HCT116 (cell line): ENCODE results near the gene KRT7. TPM values are rescaled to one million over a fixed set of nuclear protein-coding genes. Genes with fewer than 3 reads are reported as not detected.
"Not testable (repeated sequence)": the region's sequence is repeated elsewhere in the genome, so short reads cannot be mapped to it uniquely, and the experiment has no call there.

Experiments used
- ATAC-seq: fragments of 200-7000 bp; cut with Tn5 transposase; 2 replicates; pipeline ENCODE4 v1.9.1; 2020; ENCODE audit warnings: mild to moderate bottlenecking, moderate library complexity
- BruUV-seq: library from RNA; stranded (reverse); fragments of 400-500 nt; replicated peaks from 2 replicates; lab custom pipeline; 2021; lab: Mats Ljungman, UMichigan
- CTCF ChIA-PET: fragments of 300-600 bp; sonication (Branson Sonifier 250); formaldehyde crosslinking; loops from one replicate; lab custom pipeline; 2021; ENCODE audit warnings: antibody characterized with exemption; lab: Charles Lee
- POLR2A ChIA-PET: fragments of 300-600, 350-600 bp; sonication (Branson Sonifier 250); formaldehyde crosslinking; loops from one replicate; lab custom pipeline; 2021; ENCODE audit warnings: antibody characterized with exemption; lab: Charles Lee
- RAD21 ChIA-PET, 2 experiments: fragments of 300-600 bp; sonication (Branson Sonifier 250); formaldehyde crosslinking; loops; one replicate each; lab custom pipeline; 2023; ENCODE audit warnings: low total read pairs in 2 of 2; ENCODE audit not compliant: uncharacterized antibody in 2 of 2, unreplicated experiment in 2 of 2, low non-redundant PET in 1 of 2; lab: Charles Lee
- DNase-seq: peaks from one replicate; pipeline ENCODE4 v3.0.0-alpha.2; 2010; ENCODE audit warnings: low read depth, low spot score
- H2AFZ ChIP-seq: fragments of 200-600 bp; shearing (Covaris generic), sonication (generic); 2 replicates; pipeline ENCODE4 v1.6.1; 2017; ENCODE audit warnings: low read depth, mixed run types, mixed read lengths, antibody characterized with exemption, low read length; ENCODE audit not compliant: poor library complexity, severe bottlenecking
- H3K27ac ChIP-seq: 2 replicates; pipeline ENCODE4 v1.5.1; 2012; ENCODE audit warnings: low read depth, low read length
- H3K27me3 ChIP-seq: fragments of 200-600 bp; sonication (generic); 2 replicates; pipeline ENCODE4 v1.6.1; 2016; ENCODE audit warnings: mixed run types, low read length, mixed read lengths; ENCODE audit not compliant: insufficient read depth
- H3K36me3 ChIP-seq, 2 experiments: fragments of 200-500 bp in 1 of 2; fragments of 200-600 bp in 1 of 2; sonication (Bioruptor generic) in 1 of 2; sonication (generic) in 1 of 2; 2 replicates each; pipeline versions ENCODE4 v1.5.1 to v1.6.1; 2014 to 2016; ENCODE audit warnings: low read length in 2 of 2, inconsistent platforms in 1 of 2, mixed read lengths in 1 of 2, mixed run types in 1 of 2; ENCODE audit not compliant: insufficient read depth in 2 of 2, control insufficient read depth in 1 of 2
- H3K4me1 ChIP-seq, 2 experiments: fragments of 200-600 bp in 1 of 2; sonication (generic) in 1 of 2; 2 replicates each; pipeline versions ENCODE4 v1.5.1 to v1.6.1; 2012 to 2017; ENCODE audit warnings: low read length in 2 of 2, inconsistent platforms in 1 of 2, mild to moderate bottlenecking in 1 of 2, mixed read lengths in 1 of 2, mixed run types in 1 of 2, moderate library complexity in 1 of 2; ENCODE audit not compliant: insufficient read depth in 2 of 2, control insufficient read depth in 1 of 2
- H3K4me2 ChIP-seq: fragments of 200-600 bp; sonication (generic); 2 replicates; pipeline ENCODE4 v1.6.1; 2017; ENCODE audit warnings: mixed run types, low read length, mixed read lengths
- H3K4me3 ChIP-seq, 2 experiments: fragments of 200-600 bp in 1 of 2; sonication (generic) in 1 of 2; replicated peaks in 1 of 2; 2 replicates each; pipeline ENCODE4 v1.5.1; 2011 to 2016; ENCODE audit warnings: low read length in 2 of 2, control low read depth in 1 of 2, low read depth in 1 of 2, mild to moderate bottlenecking in 1 of 2, mixed read lengths in 1 of 2, mixed run types in 1 of 2
- H3K79me2 ChIP-seq: fragments of 200-600 bp; sonication (generic); 2 replicates; pipeline ENCODE4 v1.6.1; 2017; ENCODE audit warnings: mild to moderate bottlenecking, mixed run types, low read length, moderate library complexity, mixed read lengths; ENCODE audit not compliant: insufficient read depth
- H3K9ac ChIP-seq: fragments of 200-600 bp; sonication (generic); 2 replicates; pipeline ENCODE4 v1.6.1; 2016; ENCODE audit warnings: low read length, mixed read lengths
- H3K9me2 ChIP-seq: fragments of 200-600 bp; sonication (generic), shearing (Covaris generic); 2 replicates; pipeline ENCODE4 v1.6.1; 2017; ENCODE audit warnings: mixed run types, mild to moderate bottlenecking, moderate library complexity; ENCODE audit not compliant: insufficient read depth
- H3K9me3 ChIP-seq, 2 experiments: fragments of 200-500 bp in 1 of 2; fragments of 200-600 bp in 1 of 2; sonication (Bioruptor generic) in 1 of 2; sonication (generic) in 1 of 2; 2 replicates each; pipeline ENCODE4 v1.6.1; 2014 to 2017; ENCODE audit warnings: low read length in 2 of 2, mixed read lengths in 2 of 2, inconsistent platforms in 1 of 2, low read depth in 1 of 2, mild to moderate bottlenecking in 1 of 2, mixed run types in 1 of 2, moderate library complexity in 1 of 2; ENCODE audit not compliant: control insufficient read depth in 1 of 2, insufficient read depth in 1 of 2
- H4K20me1 ChIP-seq: fragments of 200-600 bp; sonication (generic), shearing (Covaris generic); 2 replicates; pipeline ENCODE4 v1.6.1; 2017; ENCODE audit warnings: mixed run types, mild to moderate bottlenecking, moderate library complexity; ENCODE audit not compliant: insufficient read depth
- intact Hi-C: fragments of 100-400 bp; cut with micrococcal nuclease; formaldehyde crosslinking; loops from 2 replicates; pipeline ENCODE4 v1.10.0; 2022
- total RNA-seq: library from RNA; stranded (reverse); gene quantifications from one replicate; pipeline ENCODE4 v1.2.1, GENCODE V29; 2021; ENCODE audit not compliant: unreplicated experiment

The KRT7 gene
- total RNA-seq, 1 experiment from 2014 or later = 72.6 TPM

GRCh38 chr12:52287816-52288805 lies 55.1 kb downstream of the KRT7 start:
- peaks cover 17 to 39% of the 10 kb centered on the region in 2 experiments for H3K4me1 ChIP-seq
- H3K27me3 ChIP-seq, H3K4me3 ChIP-seq, H3K79me2 ChIP-seq, H3K4me2 ChIP-seq, intact Hi-C loops, H3K9me3 ChIP-seq, RAD21 ChIA-PET, BruUV-seq, POLR2A ChIA-PET, ATAC-seq, H3K9me2 ChIP-seq, DNase-seq, H3K9ac ChIP-seq, H2AFZ ChIP-seq, H3K27ac ChIP-seq, H4K20me1 ChIP-seq, H3K36me3 ChIP-seq: not testable (repeated sequence)
- CTCF ChIA-PET = interaction anchor here (1.1 kb wide), 1 partner anchor 9 kb away, joined by 3 read pairs; no protein-coding TSS in a partner anchor

GRCh38 chr12:52290483-52291134 lies 57.6 kb downstream of the KRT7 start:
- RAD21 ChIA-PET, POLR2A ChIA-PET, CTCF ChIA-PET, H3K36me3 ChIP-seq, H3K27me3 ChIP-seq, H3K27ac ChIP-seq, ATAC-seq, BruUV-seq, H3K4me2 ChIP-seq, H3K9me3 ChIP-seq, intact Hi-C loops, DNase-seq, H3K4me3 ChIP-seq, H3K9me2 ChIP-seq, H3K79me2 ChIP-seq, H3K9ac ChIP-seq, H4K20me1 ChIP-seq, H2AFZ ChIP-seq: not testable (repeated sequence)
- peaks cover under 1 to 23% of the 10 kb centered on the region in 2 experiments; a peak in 3 of 4 replicates for H3K4me1 ChIP-seq
